AG04449 (cell line): ENCODE data around the gene GNPNAT1.

Experiments
- CTCF ChIA-PET: fragments of 350-600 bp; formaldehyde crosslinking; extraction: SDS; loops from one replicate; lab custom pipeline; 2021; ENCODE audit warnings: antibody characterized with exemption; lab: Yijun Ruan, JAX
- POLR2A ChIA-PET: fragments of 400-600, 350-600 bp; formaldehyde crosslinking; extraction: SDS; loops from one replicate; lab custom pipeline; 2020; ENCODE audit warnings: antibody characterized with exemption, inconsistent platforms; lab: Yijun Ruan, JAX
- DNase-seq: peaks from one replicate; pipeline ENCODE4 v3.0.0-alpha.2; 2010; ENCODE audit warnings: low read depth, low spot score
- H3K4me3 ChIP-seq: 2 replicates; pipeline ENCODE4 v1.5.1; 2011; ENCODE audit warnings: low read depth, mild to moderate bottlenecking, control low read depth, low read length
- TF ChIP-seq, protein P1 (sequence below): IDR thresholded peaks from one replicate; pipeline ENCODE4 v1.5.1; 2011; ENCODE audit warnings: mild to moderate bottlenecking, moderate library complexity, low read length, control low read depth, inconsistent platforms; ENCODE audit not compliant: insufficient read depth; ENCODE audit errors: missing control alignments

The GNPNAT1 gene

GRCh38 chr14:52821805-52822250 lies 30.4 kb upstream of the GNPNAT1 start:
- ChIA-PET CTCF (interaction anchor here (1.9 to 7.4 kb wide), 5 partner anchors 140 to 484 kb away, joined by 4 to 88 read pairs (median 10); no protein-coding TSS in a partner anchor), POLR2A (no interaction called here)
- TF ChIP-seq, protein P1, sequence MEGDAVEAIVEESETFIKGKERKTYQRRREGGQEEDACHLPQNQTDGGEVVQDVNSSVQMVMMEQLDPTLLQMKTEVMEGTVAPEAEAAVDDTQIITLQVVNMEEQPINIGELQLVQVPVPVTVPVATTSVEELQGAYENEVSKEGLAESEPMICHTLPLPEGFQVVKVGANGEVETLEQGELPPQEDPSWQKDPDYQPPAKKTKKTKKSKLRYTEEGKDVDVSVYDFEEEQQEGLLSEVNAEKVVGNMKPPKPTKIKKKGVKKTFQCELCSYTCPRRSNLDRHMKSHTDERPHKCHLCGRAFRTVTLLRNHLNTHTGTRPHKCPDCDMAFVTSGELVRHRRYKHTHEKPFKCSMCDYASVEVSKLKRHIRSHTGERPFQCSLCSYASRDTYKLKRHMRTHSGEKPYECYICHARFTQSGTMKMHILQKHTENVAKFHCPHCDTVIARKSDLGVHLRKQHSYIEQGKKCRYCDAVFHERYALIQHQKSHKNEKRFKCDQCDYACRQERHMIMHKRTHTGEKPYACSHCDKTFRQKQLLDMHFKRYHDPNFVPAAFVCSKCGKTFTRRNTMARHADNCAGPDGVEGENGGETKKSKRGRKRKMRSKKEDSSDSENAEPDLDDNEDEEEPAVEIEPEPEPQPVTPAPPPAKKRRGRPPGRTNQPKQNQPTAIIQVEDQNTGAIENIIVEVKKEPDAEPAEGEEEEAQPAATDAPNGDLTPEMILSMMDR, result no peak
- DNase-seq, result no peak
- H3K4me3 ChIP-seq, result no peak overlapping the region

GRCh38 chr14:52808101-52808500 lies 16.7 kb upstream of the GNPNAT1 start:
- H3K4me3 ChIP-seq, result no peak overlapping the region
- ChIA-PET CTCF (no interaction called here), POLR2A (no interaction called here)
- no peak for DNase-seq
- TF ChIP-seq, protein P1, result no peak

DNA sequence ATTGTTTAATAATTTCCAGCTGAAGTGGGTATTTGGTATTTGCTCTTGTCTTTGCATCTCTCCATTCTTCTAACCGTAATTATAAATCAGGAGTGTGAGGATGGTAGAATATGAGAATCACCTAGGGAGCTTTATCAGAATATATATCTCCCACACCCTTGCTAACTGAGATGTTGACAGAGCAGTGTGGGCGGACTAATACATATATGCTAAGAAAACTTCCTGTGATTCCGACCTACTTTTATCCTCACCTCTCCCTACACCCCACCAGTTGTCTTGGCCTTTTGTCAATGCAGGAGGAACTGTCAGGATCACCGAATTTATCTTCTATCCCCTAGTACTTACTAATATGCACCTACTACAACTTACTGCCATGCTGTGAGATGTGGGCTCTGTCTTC lies 14.7 kb upstream of the GNPNAT1 start:
- CTCF ChIA-PET, result no interaction called here
- POLR2A ChIA-PET, result interaction anchor here (0.7 kb wide), 1 partner anchor 9 kb away, joined by 3 read pairs; no protein-coding TSS in a partner anchor
- H3K4me3 ChIP-seq, result no peak overlapping the region
- no peak for DNase-seq
- TF ChIP-seq, protein P1, result no peak

DNA sequence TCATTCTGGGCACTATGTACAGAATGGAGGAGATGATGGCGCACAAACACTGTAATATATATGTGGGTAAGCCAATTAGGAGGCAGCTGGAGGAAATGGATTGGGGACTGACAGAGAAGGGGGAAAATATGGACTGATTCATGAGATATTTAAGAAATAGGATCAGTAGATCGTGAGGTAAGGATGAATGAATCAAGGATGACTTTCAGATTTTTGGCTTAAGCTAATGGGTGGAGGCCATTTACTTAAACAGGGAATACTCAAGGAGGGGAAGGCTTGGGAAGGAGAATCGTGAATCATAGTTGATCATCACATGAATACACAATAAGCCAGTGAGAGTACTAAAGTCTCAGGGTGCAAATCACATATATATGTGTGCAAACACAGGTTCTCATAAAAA lies 11.2 kb upstream of the GNPNAT1 start:
- TF ChIP-seq, protein P1, result no peak
- ChIA-PET CTCF (interaction anchor here (0.7 to 1.3 kb wide), 2 partner anchors 12 to 158 kb away, joined by 3 to 4 read pairs; no protein-coding TSS in a partner anchor), POLR2A (interaction anchor here (0.7 to 1.2 kb wide), 5 partner anchors 12 to 817 kb away, joined by 3 read pairs; no protein-coding TSS in a partner anchor)
- H3K4me3 ChIP-seq, result no peak overlapping the region
- DNase-seq, result peak; percentile 24

GRCh38 chr14:52801014-52801712 lies 9.8 kb upstream of the GNPNAT1 start:
- POLR2A ChIA-PET, result interaction anchor here (0.6 to 1.4 kb wide), 3 partner anchors 10 to 105 kb away, joined by 3 to 6 read pairs (median 3); partner anchors contain the start of gene GNPNAT1
- peak; percentile 69 for DNase-seq
- CTCF ChIA-PET, result interaction anchor here (0.6 to 1.2 kb wide), 3 partner anchors 10 to 118 kb away, joined by 3 to 4 read pairs (median 3); partner anchors contain the start of gene GNPNAT1
- TF ChIP-seq, protein P1, result no peak
- no peak overlapping the region; the same call in 1 of the 2 replicates for H3K4me3 ChIP-seq

GRCh38 chr14:52798826-52799225 lies 7.4 kb upstream of the GNPNAT1 start:
- no peak overlapping the region for H3K4me3 ChIP-seq
- no peak for DNase-seq
- ChIA-PET POLR2A (no interaction called here), CTCF (no interaction called here)
- TF ChIP-seq, protein P1, result no peak
